ENCODE measurements around the gene MRS2.

Gene MRS2

GRCh38 chr6:24431045-24431451, 28.3 kb downstream of the MRS2 start:
- no peak for DNase-seq (ENCODE audit: low read depth in 2 of 2)

GRCh38 chr6:24432611-24433010, 29.9 kb downstream of the MRS2 start:
- DNase-seq (ENCODE audit: low read depth in 2 of 2), result no peak

GRCh38 chr6:24436979-24437378, 34.2 kb downstream of the MRS2 start:
- DNase-seq (ENCODE audit: low read depth in 2 of 2), result no peak

DNA sequence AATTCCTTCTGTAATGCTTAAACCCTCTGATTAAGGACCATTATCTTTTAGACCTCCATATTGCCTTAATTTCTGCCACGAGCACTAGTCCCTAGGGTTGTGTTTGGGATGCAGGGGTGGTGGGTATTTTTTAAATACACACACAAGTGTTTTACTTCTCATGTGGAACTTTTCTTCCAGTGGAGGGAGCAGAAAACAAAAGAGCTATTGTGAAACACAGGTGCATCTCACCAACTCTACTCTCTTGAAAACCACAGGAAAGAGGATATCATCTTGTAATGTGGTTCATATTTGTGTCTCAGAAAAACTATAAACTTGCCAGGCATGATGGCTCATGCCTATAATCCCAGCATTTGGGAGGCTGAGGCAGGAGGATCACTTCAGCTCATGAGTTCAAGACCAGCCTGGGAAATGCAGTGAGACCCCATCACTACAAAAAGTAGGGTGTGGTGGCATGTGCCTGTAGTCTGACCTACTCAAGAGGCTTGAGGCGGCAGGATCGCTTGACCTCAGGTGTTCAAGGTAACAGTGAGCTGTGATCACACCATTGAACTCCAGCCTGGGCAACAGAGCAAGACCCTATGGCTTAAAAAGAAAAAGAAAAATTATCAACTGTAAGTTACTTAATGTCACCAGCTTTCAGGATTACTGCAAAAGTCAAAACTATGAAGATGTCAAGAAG, 37.3 kb downstream of the MRS2 start:
- no peak for DNase-seq (ENCODE audit: low read depth in 2 of 2)

DNA sequence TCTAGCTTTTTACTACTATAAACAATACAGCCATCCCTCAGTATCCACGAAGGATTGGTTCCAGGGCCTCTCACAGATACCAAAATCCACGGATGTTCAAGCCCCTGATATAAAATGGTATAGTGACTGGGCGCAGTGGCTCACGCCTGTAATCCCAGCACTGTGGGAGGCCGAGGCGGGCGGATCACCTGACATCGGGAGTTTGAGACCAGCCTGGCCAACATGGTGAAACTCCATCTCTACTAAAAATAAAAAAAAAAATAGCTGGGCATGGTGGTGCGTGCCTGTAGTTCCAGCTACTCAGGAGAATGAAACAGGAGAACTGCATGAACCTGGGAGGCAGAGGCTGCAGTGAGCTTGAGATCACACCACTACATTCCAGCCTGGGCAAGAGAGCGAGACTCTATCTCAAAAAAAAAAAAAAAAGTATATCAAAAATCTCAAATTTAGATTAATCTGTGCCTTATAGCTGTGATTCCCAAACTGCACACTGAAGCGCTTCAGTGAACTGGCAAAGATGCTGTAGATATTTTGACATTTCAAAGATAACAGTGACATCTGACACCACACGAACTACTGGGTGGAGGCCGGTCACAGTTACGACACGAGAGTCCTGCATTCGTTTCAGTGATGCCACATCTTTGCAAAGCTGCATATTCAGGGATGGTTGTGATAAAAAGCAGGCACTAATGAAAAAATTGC, 38.3 kb downstream of the MRS2 start:
- DNase-seq (ENCODE audit: low read depth in 2 of 2), result no peak

DNA sequence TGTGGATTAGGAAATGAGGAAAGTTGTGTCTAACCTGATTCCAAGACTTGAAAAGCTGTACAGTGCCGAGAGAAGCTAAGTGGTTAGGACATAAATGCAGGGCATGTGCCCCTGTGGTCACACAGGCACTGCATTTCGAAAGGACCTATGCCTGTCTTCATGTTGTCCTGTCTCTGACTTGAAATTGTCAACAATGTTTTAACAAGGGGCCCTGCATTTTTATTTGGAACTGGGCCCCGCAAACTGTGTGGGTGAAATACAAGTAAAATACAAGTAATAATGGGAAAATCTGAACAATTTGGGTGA, 38.8 kb downstream of the MRS2 start:
- no peak for DNase-seq (ENCODE audit: low read depth in 2 of 2)

GRCh38 chr6:24444588-24444987, 41.9 kb downstream of the MRS2 start:
- no peak for DNase-seq (ENCODE audit: low read depth in 2 of 2)

DNA sequence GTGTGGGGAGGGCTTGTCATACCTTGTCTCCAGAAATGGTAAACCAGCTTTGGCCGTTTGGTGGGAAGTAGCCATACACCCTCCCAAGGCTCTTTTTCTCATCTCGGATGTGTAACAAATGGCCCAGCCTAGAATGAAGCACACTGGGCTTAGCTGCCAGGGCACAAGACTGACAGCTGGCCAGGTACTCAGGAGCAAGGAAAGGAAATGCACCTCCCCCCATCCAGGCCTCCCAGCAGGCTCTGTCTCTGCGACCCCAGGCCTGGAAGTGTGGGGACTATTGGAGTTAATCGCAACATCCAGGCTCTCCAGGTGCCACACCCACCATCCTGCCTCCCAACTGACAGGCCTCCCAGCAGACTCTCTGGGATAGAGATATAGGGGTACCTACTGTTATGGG, 43.0 kb downstream of the MRS2 start:
- no peak for DNase-seq (ENCODE audit: low read depth in 2 of 2)

- no peak for DNase-seq (ENCODE audit: low read depth in 2 of 2)
Observed at GRCh38 chr6:24446670-24447069, 43.9 kb downstream of the MRS2 start.

GRCh38 chr6:24448396-24448795, 45.7 kb downstream of the MRS2 start:
- no peak for DNase-seq (ENCODE audit: low read depth in 2 of 2)

DNA sequence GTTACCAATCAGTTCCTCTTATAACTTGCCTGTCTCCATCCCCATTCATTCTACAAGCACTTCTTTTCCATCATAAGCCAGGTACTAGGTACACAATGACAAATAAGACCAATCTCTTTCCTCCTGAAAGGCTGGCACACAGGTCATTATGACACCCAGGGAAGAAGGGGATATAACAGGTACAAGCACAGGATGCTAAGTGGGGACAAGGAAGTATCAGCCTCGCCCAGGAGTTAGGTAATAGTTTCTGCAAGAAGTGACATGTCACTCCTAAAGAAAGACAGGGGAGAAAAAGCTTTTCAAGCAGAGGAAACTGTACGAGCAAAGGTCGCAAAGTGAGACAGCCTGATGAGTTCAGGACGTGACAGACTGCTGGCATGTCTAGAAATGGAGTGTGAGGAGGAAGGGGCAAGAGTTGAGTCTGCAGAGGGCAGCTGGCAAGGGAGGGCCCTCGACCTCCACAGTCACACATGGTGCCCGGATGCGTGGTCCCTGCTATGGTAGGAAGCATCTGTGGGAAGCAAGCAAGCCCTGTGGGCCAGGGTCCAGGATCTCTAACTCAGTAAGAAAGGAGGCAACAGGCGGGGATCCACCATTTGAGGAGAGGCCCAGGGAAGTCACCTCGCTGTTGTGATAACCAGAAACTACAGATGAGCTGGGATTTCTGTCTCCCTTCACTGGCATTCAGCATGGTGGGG, 46.2 kb downstream of the MRS2 start:
- no peak for DNase-seq (ENCODE audit: low read depth in 2 of 2)

DNA sequence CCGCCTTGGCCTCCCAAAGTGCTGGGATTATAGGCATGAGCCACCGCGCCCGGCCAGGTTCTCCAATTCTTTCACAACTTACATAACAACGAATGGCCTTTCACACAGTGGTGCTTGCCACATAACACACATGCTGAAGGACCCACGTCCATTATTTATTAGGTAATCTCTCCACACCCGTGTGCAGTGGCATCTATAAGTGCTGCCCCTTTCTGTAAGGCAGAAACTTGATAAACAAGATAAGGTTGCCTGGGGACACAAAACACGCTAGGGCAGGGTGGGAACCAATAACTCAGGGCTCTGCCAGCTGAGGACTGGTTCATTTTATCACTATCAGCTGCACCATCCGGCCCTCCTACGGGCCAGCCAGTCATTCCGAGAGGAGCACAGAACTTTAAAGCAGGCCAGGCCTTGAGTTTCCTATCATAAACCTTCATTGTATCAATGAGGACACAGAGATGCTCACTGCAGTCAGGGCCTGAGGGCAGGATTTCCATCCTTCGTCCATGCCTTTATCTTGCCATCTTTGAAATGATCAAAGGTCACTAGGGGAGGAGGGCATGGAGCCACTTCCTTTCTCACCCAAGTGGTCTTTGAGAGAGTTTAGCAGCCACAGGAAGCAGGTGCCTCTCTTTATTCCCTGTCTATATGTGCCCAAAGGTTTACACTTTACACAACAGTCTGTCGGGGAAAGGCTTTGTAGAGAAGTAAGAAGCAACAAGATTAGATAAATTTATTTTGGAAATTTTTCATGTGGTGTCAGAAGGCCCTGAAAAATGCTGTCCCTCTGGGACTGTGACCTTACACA, 49.0 kb downstream of the MRS2 start:
- DNase-seq (ENCODE audit: low read depth in 2 of 2), result no peak

GRCh38 chr6:24453921-24454320, 51.2 kb downstream of the MRS2 start:
- no peak for DNase-seq (ENCODE audit: low read depth in 2 of 2)

DNA sequence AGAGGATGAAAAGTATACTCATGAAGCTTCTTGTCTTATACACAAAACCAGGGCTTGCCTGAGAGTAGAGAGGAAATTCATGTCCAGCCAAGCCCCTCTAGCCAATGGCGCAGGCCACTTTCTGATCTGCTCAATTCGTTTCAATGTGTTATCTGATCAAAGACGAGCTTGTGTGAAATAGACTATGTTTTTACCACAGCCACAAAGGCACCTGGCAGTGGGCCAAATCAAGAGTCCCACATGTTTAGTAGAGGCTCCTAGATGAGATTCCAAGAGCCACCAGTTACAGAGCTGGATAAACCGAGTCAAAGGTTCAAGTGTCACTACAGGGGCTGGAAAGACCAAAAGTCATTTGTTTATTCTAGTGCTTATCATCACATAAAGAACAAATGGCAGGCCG, 51.7 kb downstream of the MRS2 start:
- no peak for DNase-seq (ENCODE audit: low read depth in 2 of 2)

- no peak for DNase-seq (ENCODE audit: low read depth in 2 of 2)
Observed at GRCh38 chr6:24455061-24455460, 52.3 kb downstream of the MRS2 start.

DNA sequence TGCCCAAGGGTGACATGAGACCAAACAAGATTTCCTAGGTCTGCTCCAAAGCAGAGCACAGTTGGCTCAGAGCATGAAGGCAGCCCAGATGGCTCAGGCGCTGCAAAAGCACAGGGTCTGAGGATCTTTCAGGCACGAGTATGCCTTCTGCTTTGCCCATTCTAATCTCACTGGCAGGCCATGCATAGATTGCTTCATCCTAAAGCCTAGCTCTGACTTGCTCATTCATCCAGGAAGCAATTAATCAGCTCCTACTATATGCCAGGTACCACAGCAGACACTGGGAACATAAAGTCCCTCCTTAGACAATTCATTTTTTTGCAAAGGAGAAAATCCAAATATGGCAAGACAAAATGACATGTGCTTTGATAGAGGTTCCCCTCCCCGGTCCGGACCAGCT, 55.4 kb downstream of the MRS2 start:
- DNase-seq (ENCODE audit: low read depth in 2 of 2), result no peak

GRCh38 chr6:24458941-24459340, 56.2 kb downstream of the MRS2 start:
- no peak for DNase-seq (ENCODE audit: low read depth in 2 of 2)

DNA sequence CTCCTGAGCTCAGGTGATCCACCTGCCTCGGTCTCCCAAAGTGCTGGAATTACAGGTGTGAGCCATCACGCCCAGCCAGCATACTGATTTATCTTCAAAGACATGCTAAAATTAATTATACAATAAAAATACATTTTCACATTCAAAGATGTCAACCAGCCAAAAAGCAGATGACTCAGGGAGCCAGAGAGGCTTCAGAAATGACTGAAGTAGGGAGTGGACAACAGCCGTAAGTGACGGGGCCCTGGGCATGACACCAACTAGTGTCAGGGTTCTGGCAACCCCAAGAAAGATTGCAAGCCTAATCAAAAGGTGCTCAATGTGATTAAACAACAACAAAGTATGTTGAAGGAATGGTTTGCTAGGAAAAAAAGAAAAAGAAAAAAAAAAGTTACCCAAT, 58.2 kb downstream of the MRS2 start:
- no peak for DNase-seq (ENCODE audit: low read depth in 2 of 2)

GRCh38 chr6:24464253-24465038, 61.7 kb downstream of the MRS2 start:
- DNase-seq (ENCODE audit: low read depth in 2 of 2), result no peak

DNA sequence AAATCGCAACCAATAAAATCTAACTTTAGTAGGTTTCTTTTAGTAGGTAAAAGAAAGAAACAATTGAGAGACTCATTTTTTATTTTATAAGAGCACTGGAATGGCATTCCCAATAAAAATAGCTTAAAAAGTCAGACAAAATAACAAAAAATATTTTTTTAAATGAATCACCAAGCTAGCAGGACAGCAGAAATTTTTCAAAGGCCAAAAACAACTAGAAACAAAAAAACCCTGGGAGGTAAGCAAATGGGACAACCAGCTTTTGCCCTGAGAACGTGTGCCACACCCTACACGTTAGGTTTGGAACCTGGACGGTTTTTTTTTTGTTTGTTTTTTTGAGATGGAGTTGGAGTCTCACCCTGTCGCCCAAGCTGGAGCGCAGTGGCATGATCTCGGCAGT, 67.1 kb downstream of the MRS2 start:
- no peak for DNase-seq (ENCODE audit: low read depth in 2 of 2)

DNA sequence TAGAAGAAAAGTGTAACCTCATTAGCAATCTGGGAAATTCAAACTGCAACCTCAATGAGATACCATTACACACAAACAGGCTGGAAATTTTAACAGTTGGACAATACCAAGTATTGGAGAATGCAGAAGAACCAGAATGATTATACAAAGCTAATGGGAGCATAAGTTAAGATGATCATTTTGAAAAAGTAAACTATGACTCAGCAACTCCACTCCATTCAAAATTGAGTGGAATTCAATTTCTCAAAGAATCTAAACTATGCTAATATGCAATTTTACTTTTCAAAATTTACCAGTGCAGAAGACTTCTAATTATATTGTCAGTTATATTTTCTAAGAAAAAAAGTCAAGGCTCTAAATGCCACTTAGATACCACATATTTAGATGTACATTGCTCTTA, 69.4 kb downstream of the MRS2 start:
- DNase-seq (ENCODE audit: low read depth in 2 of 2), result no peak

All from stimulated activated CD4-positive, alpha-beta T cell treated with anti-CD3 and anti-CD28 coated beads, Interleukin-12 subunit alpha, Interleukin-12 subunit beta, amount 100 ng/mL, for 24 hours (primary cell).